HepG2 (cell line): ENCODE data around the gene CLEC2B. TPM values are rescaled to one million over a fixed set of nuclear protein-coding genes. Genes with fewer than 3 reads are reported as not detected.
A peak's percentile ranks its signal among the peaks of the same experiment; 100 is the strongest.

Source experiments
- ATAC-seq: fragments of 200-7000 bp; cut with Tn5 transposase; 3 replicates; pipeline ENCODE4 v1.9.1; 2020; ENCODE audit warnings: mild to moderate bottlenecking, moderate library complexity
- BruUV-seq: library from RNA; stranded (reverse); fragments of 400-500 nt; replicated peaks from 2 replicates; lab custom pipeline; 2021; lab: Mats Ljungman, UMichigan
- CTCF ChIA-PET: fragments of 300-600 bp; formaldehyde crosslinking; extraction: SDS; loops from one replicate; lab custom pipeline; 2021; ENCODE audit warnings: low total read pairs, inconsistent platforms, low intra/inter-chr PET ratio; lab: Yijun Ruan, JAX
- POLR2A ChIA-PET: fragments of 350-600 bp; sonication (Branson Sonifier 250); formaldehyde crosslinking; loops from one replicate; lab custom pipeline; 2020; ENCODE audit warnings: antibody characterized with exemption, inconsistent platforms; lab: Yijun Ruan, JAX
- DNase-seq: peaks from one replicate; pipeline ENCODE4 v3.0.0-alpha.2; 2015; ENCODE audit warnings: low spot score
- FAIRE-seq: peaks from 3 replicates; lab custom pipeline; 2011; peaks lifted over from hg19 to GRCh38; lab: Jason Lieb, UNC
- H2AFZ ChIP-seq: one replicate; pipeline ENCODE4 v1.6.1; 2011; ENCODE audit warnings: low read length, inconsistent platforms
- H3K27ac ChIP-seq: fragments of 300-600 bp; 3 replicates; pipeline ENCODE4 v1.8.0; 2011; ENCODE audit warnings: mixed run types, mild to moderate bottlenecking, mixed read lengths, low read length, inconsistent platforms; ENCODE audit not compliant: insufficient read depth; ENCODE audit errors: extremely low read length
- H3K27me3 ChIP-seq, 2 experiments: fragments of 200-600 bp in 1 of 2; 2 replicates in 1 of 2; 3 replicates in 1 of 2; pipeline versions ENCODE4 v1.6.0 to v1.8.0; 2011; ENCODE audit warnings: low read length in 2 of 2, mild to moderate bottlenecking in 2 of 2, moderate library complexity in 2 of 2, inconsistent platforms in 1 of 2; ENCODE audit not compliant: insufficient read depth in 2 of 2, control insufficient read depth in 1 of 2
- H3K36me3 ChIP-seq, 2 experiments: fragments of 200-600 bp in 1 of 2; replicated peaks in 1 of 2; 2 replicates in 1 of 2; 3 replicates in 1 of 2; pipeline versions ENCODE4 v1.5.1 to v1.8.0; 2011; ENCODE audit warnings: low read length in 2 of 2, inconsistent platforms in 1 of 2; ENCODE audit not compliant: insufficient read depth in 2 of 2, control insufficient read depth in 1 of 2
- H3K4me1 ChIP-seq: 2 replicates; pipeline ENCODE4 v1.5.1; 2012; ENCODE audit warnings: low read length, inconsistent platforms; ENCODE audit not compliant: insufficient read depth
- H3K4me2 ChIP-seq: 2 replicates; pipeline ENCODE4 v1.6.0; 2011; ENCODE audit warnings: low read depth, low read length, inconsistent platforms
- H3K4me3 ChIP-seq, 3 experiments: fragments of 200-600 bp in 1 of 3; sonication (generic), shearing (Covaris generic) in 1 of 3; replicated peaks in 1 of 3; 2 replicates each; pipeline ENCODE4 v1.5.1; 2011 to 2016; ENCODE audit warnings: low read length in 3 of 3, inconsistent platforms in 2 of 3, low read depth in 2 of 3, mild to moderate bottlenecking in 2 of 3, control low read depth in 1 of 3, mixed read lengths in 1 of 3; ENCODE audit not compliant: insufficient read depth in 1 of 3
- H3K79me2 ChIP-seq: one replicate; pipeline ENCODE4 v1.6.1; 2011; ENCODE audit warnings: low read length, inconsistent platforms; ENCODE audit not compliant: insufficient read depth
- H3K9ac ChIP-seq: 2 replicates; pipeline ENCODE4 v1.6.0; 2011; ENCODE audit warnings: mild to moderate bottlenecking, low read depth, low read length, inconsistent platforms; ENCODE audit not compliant: insufficient read depth
- H3K9me3 ChIP-seq: 2 replicates; pipeline ENCODE4 v1.5.1; 2012; ENCODE audit warnings: mild to moderate bottlenecking, low read length
- H4K20me1 ChIP-seq: 2 replicates; pipeline ENCODE4 v1.6.0; 2011; ENCODE audit warnings: inconsistent platforms, mild to moderate bottlenecking, low read length, moderate library complexity; ENCODE audit not compliant: insufficient read depth
- CBX2 ChIP-seq, 2 experiments: fragments of 200-600 bp in 1 of 2; sonication (generic); formaldehyde crosslinking in 1 of 2; IDR thresholded peaks; 2 replicates each; pipeline versions ENCODE4 v1.7.0 to v1.8.1; 2018 to 2022; ENCODE audit warnings: low read depth in 2 of 2, low read length in 1 of 2, mild to moderate bottlenecking in 1 of 2, missing genetic modification reagents in 1 of 2
- HDAC1 ChIP-seq: sonication (generic); formaldehyde crosslinking; IDR thresholded peaks from 2 replicates; pipeline ENCODE4 v1.5.1; 2020; ENCODE audit warnings: mild to moderate bottlenecking, missing genetic modification reagents
- KAT2B ChIP-seq: fragments of 150-350 bp; IDR thresholded peaks from 2 replicates; pipeline ENCODE4 v1.6.1; 2014; ENCODE audit warnings: low read depth, low read length, borderline replicate concordance
- MNT ChIP-seq: fragments of 450-650 bp; IDR thresholded peaks from 2 replicates; pipeline ENCODE4 v1.6.1; 2016
- ZNF224 ChIP-seq: sonication (generic); formaldehyde crosslinking; IDR thresholded peaks from 2 replicates; pipeline ENCODE4 v1.5.0; 2020; ENCODE audit warnings: mild to moderate bottlenecking, missing genetic modification reagents
- WGBS: methylation state at CpG from one replicate; pipeline ENCODE4 v1.1.6; 2017; ENCODE audit warnings: low lambda C conversion rate; 5-methylcytosine and 5-hydroxymethylcytosine counted together
- in situ Hi-C: cut with HindIII; loops from 2 replicates; pipeline ENCODE4 v1.10.0; 2017; ENCODE audit warnings: low pct_unique_long_range_greater_than_20kb; ENCODE audit not compliant: extremely low pct_ligation_motif_present
- intact Hi-C: fragments of 100-400 bp; cut with micrococcal nuclease; formaldehyde crosslinking; loops from one replicate; pipeline ENCODE4 v1.10.0; 2022; ENCODE audit not compliant: unreplicated experiment
- polyA plus RNA-seq, 8 experiments: library from polyadenylated mRNA; depleted of rRNA in 3 of 8; stranded (reverse) in 7 of 8; unstranded in 1 of 8; fragments of >200 nt; fragmentation: Illumina TruSeq in 4 of 8; extraction: Trizol in 4 of 8; gene quantifications; 2 replicates each; pipeline versions ENCODE4 v1.2.1 to v1.2.3, GENCODE V29; 2011 to 2016; ENCODE audit warnings: low read depth in 4 of 8, missing spikeins in 1 of 8, mixed read lengths in 1 of 8; ENCODE audit not compliant: insufficient read depth in 1 of 8
- total RNA-seq, 5 experiments: library from RNA; depleted of rRNA; stranded (reverse); fragments of >200 nt; fragmentation: Illumina TruSeq; extraction: Trizol; gene quantifications; 2 replicates each; pipeline ENCODE4 v1.2.3, GENCODE V29; 2016; ENCODE audit warnings: low read depth in 1 of 5

The CLEC2B gene
- total and polyA plus RNA-seq, 2 of the 13 experiments (the other 11 are each of a cell fraction or from before 2014, with no cell fraction given), result not detected

GRCh38 chr12:9831720-9832119 is 37.4 kb downstream of the CLEC2B start:
- TF ChIP-seq KAT2B (no peak), HDAC1 (no peak), MNT (peak; percentile 57; the same call in 1 of the 2 replicates)
- TF ChIP-seq, all 625 proteins: peak for 1
- Histone ChIP-seq H3K27ac (no peak overlapping the region), H3K4me2 (no peak overlapping the region), H3K36me3 (no peaks in the 10 kb centered on the region), H3K4me1 (no peaks in the 10 kb centered on the region), H3K9me3 (no peaks in the 10 kb centered on the region), H3K4me3 (no peak overlapping the region), H3K9ac (no peak overlapping the region), H3K27me3 (no peaks in the 10 kb centered on the region; a peak in 1 of 5 replicates), H4K20me1 (no peaks in the 10 kb centered on the region), H3K79me2 (no peaks in the 10 kb centered on the region), H2AFZ (no peak overlapping the region)
- in situ Hi-C loops (no loop called here), intact Hi-C loops (no loop called here)
- FAIRE-seq (no peak), DNase-seq (no peak), ATAC-seq (no peak)
- POLR2A ChIA-PET, result no interaction called here
- CTCF ChIA-PET, result no interaction called here
- WGBS, result 15% methylated on average over 3 of the region's 3 CpGs
- BruUV-seq, result no TSS peak

GRCh38 chr12:9829982-9830381 is 39.2 kb downstream of the CLEC2B start:
- Histone ChIP-seq H3K9ac (no peak overlapping the region), H3K27me3 (no peaks in the 10 kb centered on the region; a peak in 1 of 5 replicates), H3K4me3 (no peak overlapping the region), H2AFZ (no peak overlapping the region)
- TF ChIP-seq ZNF224 (CRISPR knock-in tag) (no peak), CBX2 (IDR thresholded peaks at IDR 0.05; ENCODE audit: low read depth, low read length) (0 out of 2 replicates have a peak, but pooled peaks have one; percentile 30), CBX2 (CRISPR knock-in tag; IDR thresholded peaks at IDR 0.05; ENCODE audit: low read depth) (no peak)
- TF ChIP-seq, all 625 proteins: peak for 1
- in situ Hi-C loops (no loop called here), intact Hi-C loops (no loop called here)
- Histone ChIP-seq H3K36me3 (no peaks in the 10 kb centered on the region), H4K20me1 (no peaks in the 10 kb centered on the region), H3K79me2 (no peaks in the 10 kb centered on the region), H3K9me3 (no peaks in the 10 kb centered on the region), H3K27ac (no peak overlapping the region), H3K4me1 (no peaks in the 10 kb centered on the region), H3K4me2 (no peak overlapping the region)
- BruUV-seq, result no TSS peak
- ATAC-seq (no peak), DNase-seq (no peak), FAIRE-seq (no peak)
- POLR2A ChIA-PET, result no interaction called here
- CTCF ChIA-PET, result no interaction called here
- 3% methylated on average over 5 of the region's 5 CpGs for WGBS
